Upper lobe of left lung (tissue), 6 donors: ENCODE results near the gene SPATA16. TPM values are rescaled to one million over a fixed set of nuclear protein-coding genes. Genes with fewer than 3 reads are reported as not detected.
"Not testable (repeated sequence)": the region's sequence is repeated elsewhere in the genome, so short reads cannot be mapped to it uniquely, and the experiment has no call there.

ENCODE experiments used
- ATAC-seq, 2 donors: fragments of 200-7000 bp; cut with Tn5 transposase; one replicate each; pipeline ENCODE4 v1.9.1; 2022; ENCODE audit warnings: mild to moderate bottlenecking in 2 of 2, moderate library complexity in 2 of 2; ENCODE audit not compliant: low FRiP score in 2 of 2
- DNase-seq, 2 donors: peaks; one replicate each; pipeline ENCODE4 v3.0.0-alpha.2; 2019 to 2020
- H3K27ac ChIP-seq, 4 donors: fragments of 200-600 bp; sonication (generic); one replicate each; pipeline ENCODE4 v1.5.1; 2016 to 2019
- H3K27me3 ChIP-seq, 4 donors: fragments of 200-600 bp; sonication (generic); one replicate each; pipeline ENCODE4 v1.5.1; 2017 to 2019
- H3K36me3 ChIP-seq, 4 donors: fragments of 200-600 bp; sonication (generic); one replicate each; pipeline ENCODE4 v1.5.1; 2016 to 2019
- H3K4me1 ChIP-seq, 4 donors: fragments of 200-600 bp; sonication (generic); one replicate each; pipeline ENCODE4 v1.5.1; 2018 to 2019
- H3K4me3 ChIP-seq, 4 donors: fragments of 200-600 bp; sonication (generic); one replicate each; pipeline ENCODE4 v1.5.1; 2017 to 2019; ENCODE audit warnings: mild to moderate bottlenecking in 2 of 4, moderate library complexity in 1 of 4
- H3K9me3 ChIP-seq, 4 donors: fragments of 200-600 bp; sonication (generic); one replicate each; pipeline ENCODE4 v1.5.1; 2018 to 2019
- CTCF ChIP-seq, 6 experiments: fragments of 450-650 bp in 4 of 6; fragments of 200-600 bp in 2 of 6; sonication (generic) in 2 of 6; IDR thresholded peaks; one replicate each; pipeline ENCODE4 v1.5.1; 2016 to 2019; ENCODE audit warnings: antibody characterized with exemption in 6 of 6
- EP300 ChIP-seq, 4 donors: sonication (generic); formaldehyde crosslinking; IDR thresholded peaks; one replicate each; pipeline ENCODE4 v1.5.1; 2017; ENCODE audit warnings: antibody characterized with exemption in 4 of 4, control low read depth in 2 of 4
- POLR2A ChIP-seq, 4 donors: fragments of 450-650 bp; IDR thresholded peaks; one replicate each; pipeline ENCODE4 v1.5.1; 2016 to 2017; ENCODE audit warnings: antibody characterized with exemption in 4 of 4, mild to moderate bottlenecking in 2 of 4
- POLR2AphosphoS5 ChIP-seq, 2 donors: sonication (generic); formaldehyde crosslinking; IDR thresholded peaks; one replicate each; pipeline ENCODE4 v1.5.1; 2017; ENCODE audit warnings: antibody characterized with exemption in 2 of 2
- WGBS, 2 donors: methylation state at CpG; one replicate each; pipeline ENCODE4 v1.1.5; 2017 to 2018; 5-methylcytosine and 5-hydroxymethylcytosine counted together
- total RNA-seq, 6 donors: library from RNA; depleted of rRNA in 4 of 6; stranded (reverse); fragments of >200 nt in 4 of 6; gene quantifications; one replicate each; pipeline versions ENCODE4 v1.1.0 to v1.2.1, GENCODE V29; 2016 to 2021
- donor health status: DM: no; HTN: no; CAD: no; lungs with moderate emphysema.
- donor health status: DM: no; HTN: yes; CAD: no; lungs with severe emphysema.

SPATA16 gene
- total RNA-seq, 6 donors from 2014 or later = not detected

DNA sequence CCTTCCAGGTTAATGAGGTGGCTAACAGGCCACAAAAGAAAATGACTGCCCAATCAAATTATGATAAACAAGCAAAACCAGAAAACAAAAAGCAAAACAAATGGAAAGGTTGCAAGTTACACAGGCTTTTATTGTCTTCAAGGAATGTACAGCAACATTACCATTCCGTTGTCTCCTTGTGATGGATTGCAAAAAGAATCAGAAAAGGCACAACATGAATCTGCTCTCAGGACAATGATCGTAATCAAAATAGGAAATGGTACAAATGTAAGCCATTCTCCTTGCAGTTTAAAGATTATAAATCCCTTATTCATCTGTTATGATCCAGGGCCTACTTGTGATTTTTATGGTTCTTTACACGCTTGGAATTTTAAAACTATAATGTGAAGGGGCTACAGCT, 264.7 kb downstream of the SPATA16 start:
- TF ChIP-seq POLR2AphosphoS5 (IDR thresholded peaks at IDR 0.05) (no peak), POLR2A (IDR thresholded peaks at IDR 0.05) (no peak), CTCF (IDR thresholded peaks at IDR 0.05) (no peak), EP300 (IDR thresholded peaks at IDR 0.05) (no peak)
- Histone ChIP-seq H3K27ac (no peak overlapping the region), H3K27me3 (no peaks in the 10 kb centered on the region), H3K4me3 (no peak overlapping the region), H3K9me3 (peaks cover 0 to 8% (median 0%) of the 10 kb centered on the region in 4 donors), H3K4me1 (peaks cover 0 to 8% (median 0%) of the 10 kb centered on the region in 4 donors), H3K36me3 (no peaks in the 10 kb centered on the region)
- DNase-seq (no peak), ATAC-seq (no peak)
- WGBS, 2 donors = 51 to 61% methylated on average over 3 of the region's 3 CpGs

- H3K9me3 ChIP-seq = peaks cover 0 to 2% (median 0%) of the 10 kb centered on the region in 4 donors
- WGBS, 2 donors = 89 to 93% methylated on average over 1 of the region's 1 CpG
- H3K27me3 ChIP-seq = no peaks in the 10 kb centered on the region
- ATAC-seq = no peak
- H3K4me1 ChIP-seq = peaks cover 0 to 8% (median 0%) of the 10 kb centered on the region in 4 donors
- no peak overlapping the region for H3K4me3 ChIP-seq
- H3K27ac ChIP-seq = no peak overlapping the region
- H3K36me3 ChIP-seq = no peaks in the 10 kb centered on the region
- TF ChIP-seq POLR2A (IDR thresholded peaks at IDR 0.05) (no peak), EP300 (IDR thresholded peaks at IDR 0.05) (no peak), CTCF (IDR thresholded peaks at IDR 0.05) (no peak), POLR2AphosphoS5 (IDR thresholded peaks at IDR 0.05) (no peak)
- no peak for DNase-seq
Observed at GRCh38 chr3:172875039-172875438, 266.0 kb downstream of the SPATA16 start.

- no peak overlapping the region for H3K27ac ChIP-seq
- no peaks in the 10 kb centered on the region for H3K36me3 ChIP-seq
- no peak for TF ChIP-seq POLR2A (IDR thresholded peaks at IDR 0.05)
- H3K4me3 ChIP-seq = no peak overlapping the region
- H3K9me3 ChIP-seq = no peaks in the 10 kb centered on the region
- DNase-seq (no peak), ATAC-seq (no peak)
- peaks cover 0 to 11% (median 5%) of the 10 kb centered on the region in 4 donors for H3K4me1 ChIP-seq
- WGBS, 2 donors = 54 to 61% methylated on average over 3 of the region's 3 CpGs
- H3K27me3 ChIP-seq = no peaks in the 10 kb centered on the region
Observed at GRCh38 chr3:172869784-172870518, 271.1 kb downstream of the SPATA16 start.

DNA sequence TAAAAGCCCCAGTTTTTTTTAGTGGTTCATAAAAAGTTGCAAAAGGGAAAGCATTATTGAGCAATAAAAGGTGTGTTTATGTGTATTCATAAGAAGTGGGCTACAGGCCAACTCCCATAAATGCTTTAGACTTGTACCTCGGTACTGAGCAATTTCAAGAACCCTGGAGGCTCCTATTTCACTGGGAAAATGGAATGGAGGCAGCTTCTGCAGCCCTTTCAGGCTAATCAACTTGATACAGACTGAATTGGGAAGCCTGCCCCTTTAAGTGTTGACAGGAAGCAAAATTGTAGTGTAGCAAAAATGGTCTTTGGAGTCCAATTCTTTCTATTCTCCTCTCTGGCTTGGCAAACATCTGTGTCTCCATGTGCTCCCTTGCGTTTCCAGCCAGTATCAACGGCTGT, 271.7 kb downstream of the SPATA16 start:
- TF ChIP-seq POLR2AphosphoS5 (IDR thresholded peaks at IDR 0.05) = no peak
- TF ChIP-seq POLR2A (IDR thresholded peaks at IDR 0.05) = no peak
- TF ChIP-seq CTCF (IDR thresholded peaks at IDR 0.05) = no peak
- no peak for TF ChIP-seq EP300 (IDR thresholded peaks at IDR 0.05)
- 37 to 46% methylated on average over 3 of the region's 3 CpGs for WGBS, 2 donors
- DNase-seq (peak in 1 of 2 donors; percentile 40), ATAC-seq (peak in 1 of 2 donors; percentile 42)
- Histone ChIP-seq H3K4me3 (no peak overlapping the region), H3K9me3 (no peaks in the 10 kb centered on the region), H3K4me1 (peaks cover 0 to 11% (median 5%) of the 10 kb centered on the region in 4 donors), H3K36me3 (no peaks in the 10 kb centered on the region), H3K27ac (no peak overlapping the region), H3K27me3 (no peaks in the 10 kb centered on the region)

DNA sequence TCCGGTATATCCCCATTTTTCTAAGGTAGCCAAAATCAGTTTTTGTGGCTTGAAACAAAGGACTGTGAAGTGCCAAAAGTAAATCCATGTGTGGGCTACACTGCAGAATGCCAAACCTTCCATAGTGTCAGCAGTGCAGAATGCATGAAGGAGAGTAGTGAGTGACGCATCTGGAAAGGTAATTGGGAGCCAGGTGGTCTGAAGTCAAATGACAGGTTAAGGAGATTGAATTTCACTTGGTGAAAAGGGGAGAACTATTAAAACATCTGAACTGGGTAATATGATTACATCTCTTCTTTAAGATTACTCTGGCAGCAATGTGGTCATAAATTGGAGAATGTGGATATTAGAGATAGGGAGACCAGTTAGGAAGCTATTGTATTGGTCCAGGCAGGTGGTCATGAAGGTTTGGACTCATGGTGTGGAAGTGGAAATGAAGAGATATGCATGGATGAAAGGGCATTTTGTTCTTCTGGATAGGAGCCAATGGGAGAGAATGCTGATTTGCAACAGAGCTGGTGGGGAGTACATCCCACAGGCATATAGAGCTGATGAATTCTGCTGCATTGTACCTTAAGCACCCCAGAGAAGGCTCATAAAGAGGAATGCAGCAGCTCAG, 272.3 kb downstream of the SPATA16 start:
- Histone ChIP-seq H3K27ac (no peak overlapping the region), H3K4me1 (peaks cover 0 to 11% (median 5%) of the 10 kb centered on the region in 4 donors), H3K4me3 (no peak overlapping the region), H3K27me3 (no peaks in the 10 kb centered on the region), H3K9me3 (no peaks in the 10 kb centered on the region), H3K36me3 (no peaks in the 10 kb centered on the region)
- DNase-seq = no peak
- TF ChIP-seq POLR2AphosphoS5 (IDR thresholded peaks at IDR 0.05) (no peak), EP300 (IDR thresholded peaks at IDR 0.05) (no peak), CTCF (IDR thresholded peaks at IDR 0.05) (no peak), POLR2A (IDR thresholded peaks at IDR 0.05) (no peak)
- no peak for ATAC-seq
- WGBS, 2 donors = 98 to 100% methylated on average over 2 of the region's 2 CpGs

DNA sequence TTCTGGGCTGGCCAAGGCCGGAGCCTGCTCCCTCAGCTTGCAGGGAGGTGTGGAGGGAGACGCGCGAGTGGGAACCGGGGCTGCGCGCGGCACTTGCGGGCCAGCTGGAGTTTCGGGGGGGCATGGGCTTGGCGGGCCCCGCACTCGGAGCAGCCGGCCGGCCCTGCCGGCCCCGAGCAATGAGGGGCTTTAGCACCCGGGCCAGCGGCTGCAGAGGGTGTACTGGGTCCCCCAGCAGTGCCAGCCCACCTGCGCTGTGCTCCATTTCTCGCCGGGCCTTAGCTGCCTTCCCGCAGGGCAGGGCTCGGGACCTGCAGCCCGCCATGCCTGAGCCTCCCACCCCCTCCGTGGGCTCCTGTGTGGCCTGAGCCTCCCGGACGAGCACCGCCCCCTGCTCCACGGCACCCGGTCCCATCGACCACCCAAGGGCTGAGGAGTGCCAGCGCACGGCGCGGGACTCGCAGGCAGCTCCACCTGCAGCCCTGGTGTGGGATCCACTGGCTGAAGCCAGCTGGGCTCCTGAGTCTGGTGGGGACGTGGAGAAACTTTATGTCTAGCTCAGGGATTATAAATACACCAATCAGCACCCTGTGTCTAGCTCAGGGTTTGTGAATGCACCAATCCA, 274.2 kb downstream of the SPATA16 start:
- H3K27ac ChIP-seq, ATAC-seq, H3K4me3 ChIP-seq, H3K27me3 ChIP-seq, H3K36me3 ChIP-seq, H3K9me3 ChIP-seq: not testable (repeated sequence)
- peaks cover 0 to 11% (median 5%) of the 10 kb centered on the region in 4 donors for H3K4me1 ChIP-seq
- 95 to 98% methylated on average over 11 to 30 of the region's 38 CpGs for WGBS, 2 donors
- DNase-seq = peak in 1 of 2 donors; percentile 73
